H1 (cell line): ENCODE data around the gene FOXN4. TPM values are rescaled to one million over a fixed set of nuclear protein-coding genes. Genes with fewer than 3 reads are reported as not detected.

Experiments used
- ASH2L ChIP-seq: fragments of 200-600, 300-600 bp; sonication (generic); IDR thresholded peaks from one replicate; pipeline ENCODE4 v1.7.1; 2017; ENCODE audit warnings: low read length
- BACH1 ChIP-seq: IDR thresholded peaks from 2 replicates; pipeline ENCODE4 v1.6.1; 2012; ENCODE audit warnings: low read length, improper control_type of control experiment
- CHD1 ChIP-seq: IDR thresholded peaks from 2 replicates; pipeline ENCODE4 v1.6.1; 2012; ENCODE audit warnings: low read depth, low read length, improper control_type of control experiment
- HDAC2 ChIP-seq, 2 experiments: fragments of 300-600 bp in 1 of 2; sonication (generic) in 1 of 2; IDR thresholded peaks; 2 replicates each; pipeline ENCODE4 v1.6.1; 2011 to 2012; ENCODE audit warnings: low read depth in 2 of 2, low read length in 2 of 2, mild to moderate bottlenecking in 2 of 2, moderate library complexity in 2 of 2, borderline replicate concordance in 1 of 2, inconsistent platforms in 1 of 2
- HDAC6 ChIP-seq: IDR thresholded peaks from one replicate; pipeline ENCODE4 v1.7.1; 2012; ENCODE audit warnings: low read depth, mild to moderate bottlenecking, inconsistent platforms, low read length, moderate library complexity
- TCF12 ChIP-seq: IDR thresholded peaks from 2 replicates; pipeline ENCODE4 v1.6.1; 2011; ENCODE audit warnings: low read depth, mild to moderate bottlenecking, low read length
- YY1 ChIP-seq: IDR thresholded peaks from 2 replicates; pipeline ENCODE4 v1.6.1; 2011; ENCODE audit warnings: low read depth, mild to moderate bottlenecking, low read length
- polyA plus RNA-seq, 7 experiments: library from polyadenylated mRNA; depleted of rRNA in 3 of 7; stranded (reverse) in 5 of 7; unstranded in 2 of 7; fragments of >200 nt in 5 of 7; fragments of 200-250 nt in 2 of 7; gene quantifications; 1 replicate in 5 of 7; 2 replicates in 1 of 7; 4 replicates in 1 of 7; pipeline versions ENCODE4 v1.2.1 to v1.2.3, GENCODE V29; 2011 to 2013; ENCODE audit warnings: missing spikeins in 2 of 7, mixed read lengths in 2 of 7
- total RNA-seq: library from RNA; stranded (reverse); fragmentation: NEBNext Ultra II Directional; extraction: Animal tissue kit (Norgen Biotek cat#: 25700); gene quantifications from 2 replicates; pipeline ENCODE4 v1.2.1, GENCODE V29; 2021
- TF ChIP-seq, protein P1 (sequence below), 3 experiments: IDR thresholded peaks; 1 replicate in 2 of 3; 2 replicates in 1 of 3; pipeline versions ENCODE4 v1.5.1 to v1.6.1; 2011; ENCODE audit warnings: low read length in 3 of 3, mild to moderate bottlenecking in 3 of 3, inconsistent platforms in 2 of 3, low read depth in 1 of 3, moderate library complexity in 1 of 3; ENCODE audit not compliant: insufficient read depth in 1 of 3; ENCODE audit errors: control extremely low read depth in 1 of 3

FOXN4 gene
- total and polyA plus RNA-seq, 2 of the 8 experiments (the other 6 are each of a cell fraction or from before 2014, with no cell fraction given), result 0.26 to 0.29 TPM

DNA sequence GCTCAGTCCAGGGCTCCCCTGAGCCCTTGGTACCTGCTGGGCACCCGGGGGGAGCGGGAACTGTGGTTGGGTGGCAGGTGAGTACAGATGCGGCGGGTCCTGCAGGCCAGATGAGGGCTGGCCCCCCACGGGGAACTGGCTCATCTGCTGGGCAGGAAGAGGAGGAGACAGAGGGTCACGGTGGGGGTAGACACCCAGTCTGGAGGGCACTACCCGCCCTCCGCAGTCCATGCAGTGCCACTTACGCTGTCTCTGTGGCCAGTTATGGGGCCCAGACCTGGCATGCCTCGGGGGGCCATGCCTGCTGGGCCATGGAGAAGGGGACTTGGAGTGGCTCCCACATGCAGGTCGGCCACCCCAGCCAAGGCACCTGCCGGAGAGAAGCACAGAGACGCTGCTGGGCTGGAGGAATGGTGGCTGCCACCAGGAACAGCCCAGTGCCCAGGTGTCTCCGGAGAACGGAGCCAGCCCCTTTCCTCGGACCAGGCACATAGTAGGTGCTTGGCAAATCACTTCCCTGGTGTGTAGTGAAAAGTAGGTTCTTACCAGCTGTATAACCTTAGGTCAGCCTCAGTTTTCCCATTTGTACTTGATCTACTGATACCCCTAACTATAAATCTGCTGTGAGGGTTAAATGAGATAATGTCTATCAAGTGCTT is 21.1 kb downstream of the FOXN4 start (continued):
- TF ChIP-seq, protein P1, sequence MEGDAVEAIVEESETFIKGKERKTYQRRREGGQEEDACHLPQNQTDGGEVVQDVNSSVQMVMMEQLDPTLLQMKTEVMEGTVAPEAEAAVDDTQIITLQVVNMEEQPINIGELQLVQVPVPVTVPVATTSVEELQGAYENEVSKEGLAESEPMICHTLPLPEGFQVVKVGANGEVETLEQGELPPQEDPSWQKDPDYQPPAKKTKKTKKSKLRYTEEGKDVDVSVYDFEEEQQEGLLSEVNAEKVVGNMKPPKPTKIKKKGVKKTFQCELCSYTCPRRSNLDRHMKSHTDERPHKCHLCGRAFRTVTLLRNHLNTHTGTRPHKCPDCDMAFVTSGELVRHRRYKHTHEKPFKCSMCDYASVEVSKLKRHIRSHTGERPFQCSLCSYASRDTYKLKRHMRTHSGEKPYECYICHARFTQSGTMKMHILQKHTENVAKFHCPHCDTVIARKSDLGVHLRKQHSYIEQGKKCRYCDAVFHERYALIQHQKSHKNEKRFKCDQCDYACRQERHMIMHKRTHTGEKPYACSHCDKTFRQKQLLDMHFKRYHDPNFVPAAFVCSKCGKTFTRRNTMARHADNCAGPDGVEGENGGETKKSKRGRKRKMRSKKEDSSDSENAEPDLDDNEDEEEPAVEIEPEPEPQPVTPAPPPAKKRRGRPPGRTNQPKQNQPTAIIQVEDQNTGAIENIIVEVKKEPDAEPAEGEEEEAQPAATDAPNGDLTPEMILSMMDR (IDR thresholded peaks at IDR 0.05; ENCODE audit: control extremely low read depth in 1 of 3, insufficient read depth in 1 of 3, low read depth in 1 of 3, low read length in 3 of 3), result no peak
- no peak for TF ChIP-seq TCF12
- TF ChIP-seq HDAC6, result no peak
- no peak for TF ChIP-seq YY1
- TF ChIP-seq ASH2L, result no peak
- no peak for TF ChIP-seq BACH1
- no peak for TF ChIP-seq HDAC2 (IDR thresholded peaks at IDR 0.05; ENCODE audit: borderline replicate concordance in 1 of 2, low read depth in 2 of 2, low read length in 2 of 2)
- TF ChIP-seq CHD1, result no peak
- TF ChIP-seq, all 59 proteins: peak for 0
